AG04449 (cell line): ENCODE data around the gene TLCD2.

ENCODE experiments used
- CTCF ChIA-PET: fragments of 350-600 bp; formaldehyde crosslinking; extraction: SDS; loops from one replicate; lab custom pipeline; 2021; ENCODE audit warnings: antibody characterized with exemption; lab: Yijun Ruan, JAX
- POLR2A ChIA-PET: fragments of 400-600, 350-600 bp; formaldehyde crosslinking; extraction: SDS; loops from one replicate; lab custom pipeline; 2020; ENCODE audit warnings: antibody characterized with exemption, inconsistent platforms; lab: Yijun Ruan, JAX
- DNase-seq: peaks from one replicate; pipeline ENCODE4 v3.0.0-alpha.2; 2010; ENCODE audit warnings: low read depth, low spot score
- H3K4me3 ChIP-seq: 2 replicates; pipeline ENCODE4 v1.5.1; 2011; ENCODE audit warnings: low read depth, mild to moderate bottlenecking, control low read depth, low read length
- TF ChIP-seq, protein P1 (sequence below): IDR thresholded peaks from one replicate; pipeline ENCODE4 v1.5.1; 2011; ENCODE audit warnings: mild to moderate bottlenecking, moderate library complexity, low read length, control low read depth, inconsistent platforms; ENCODE audit not compliant: insufficient read depth; ENCODE audit errors: missing control alignments

TLCD2 gene

DNA sequence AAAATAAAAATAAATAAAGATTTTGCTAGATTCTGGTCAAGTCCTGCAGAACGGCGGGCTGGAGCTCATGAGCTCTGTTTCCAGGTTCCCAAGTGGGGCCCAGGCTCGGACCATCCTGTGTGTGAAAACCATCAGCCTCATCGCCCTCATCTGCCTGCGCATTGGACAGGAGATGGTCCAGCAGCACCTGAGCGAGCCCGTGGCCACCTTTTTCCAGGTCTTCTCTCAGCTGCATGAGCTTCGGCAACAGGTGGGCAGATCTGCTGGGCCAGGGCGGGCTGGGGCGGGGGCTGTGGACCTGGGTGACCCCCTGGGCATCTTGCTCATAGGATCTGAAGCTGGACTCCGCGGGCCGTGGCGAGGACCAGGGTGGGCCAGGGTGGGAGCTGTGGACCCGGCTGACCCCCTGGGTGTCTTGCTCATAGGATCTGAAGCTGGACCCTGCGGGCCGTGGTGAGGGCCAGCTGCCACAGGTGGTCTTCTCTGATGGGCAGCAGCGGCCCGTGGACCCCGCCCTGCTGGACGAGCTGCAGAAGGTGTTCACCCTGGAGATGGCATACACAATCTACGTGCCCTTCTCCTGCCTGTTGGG, 22.2 kb upstream of the TLCD2 start:
- no peak overlapping the region for H3K4me3 ChIP-seq
- POLR2A ChIA-PET: interaction anchor here (1.6 kb wide), 1 partner anchor 16 kb away, joined by 9 read pairs; no protein-coding TSS in a partner anchor
- CTCF ChIA-PET: interaction anchor here (0.6 to 3.1 kb wide), 4 partner anchors 10 to 83 kb away, joined by 3 to 9 read pairs (median 4); no protein-coding TSS in a partner anchor
- DNase-seq: no peak
- TF ChIP-seq, protein P1, sequence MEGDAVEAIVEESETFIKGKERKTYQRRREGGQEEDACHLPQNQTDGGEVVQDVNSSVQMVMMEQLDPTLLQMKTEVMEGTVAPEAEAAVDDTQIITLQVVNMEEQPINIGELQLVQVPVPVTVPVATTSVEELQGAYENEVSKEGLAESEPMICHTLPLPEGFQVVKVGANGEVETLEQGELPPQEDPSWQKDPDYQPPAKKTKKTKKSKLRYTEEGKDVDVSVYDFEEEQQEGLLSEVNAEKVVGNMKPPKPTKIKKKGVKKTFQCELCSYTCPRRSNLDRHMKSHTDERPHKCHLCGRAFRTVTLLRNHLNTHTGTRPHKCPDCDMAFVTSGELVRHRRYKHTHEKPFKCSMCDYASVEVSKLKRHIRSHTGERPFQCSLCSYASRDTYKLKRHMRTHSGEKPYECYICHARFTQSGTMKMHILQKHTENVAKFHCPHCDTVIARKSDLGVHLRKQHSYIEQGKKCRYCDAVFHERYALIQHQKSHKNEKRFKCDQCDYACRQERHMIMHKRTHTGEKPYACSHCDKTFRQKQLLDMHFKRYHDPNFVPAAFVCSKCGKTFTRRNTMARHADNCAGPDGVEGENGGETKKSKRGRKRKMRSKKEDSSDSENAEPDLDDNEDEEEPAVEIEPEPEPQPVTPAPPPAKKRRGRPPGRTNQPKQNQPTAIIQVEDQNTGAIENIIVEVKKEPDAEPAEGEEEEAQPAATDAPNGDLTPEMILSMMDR: no peak

DNA sequence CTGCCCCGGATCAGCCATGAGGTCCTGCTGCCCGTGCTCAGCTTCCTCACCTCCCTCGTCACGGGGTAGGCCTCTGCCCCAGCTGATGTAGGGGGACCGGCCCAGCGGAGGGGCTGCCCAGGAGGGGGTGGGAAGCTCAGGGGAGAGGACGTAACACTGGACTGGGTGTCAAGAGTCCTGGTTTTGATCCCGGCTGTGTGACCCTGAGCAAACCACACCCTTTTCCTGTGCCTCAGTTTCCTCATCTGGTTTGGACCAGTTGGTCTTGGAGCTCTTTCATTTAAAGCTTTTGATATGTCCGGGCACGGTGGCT, 21.0 kb upstream of the TLCD2 start:
- ChIA-PET CTCF (interaction anchor here (1.0 to 3.1 kb wide), 3 partner anchors 10 to 84 kb away, joined by 3 to 14 read pairs (median 9); no protein-coding TSS in a partner anchor), POLR2A (interaction anchor here (0.6 to 1.6 kb wide), 2 partner anchors 14 to 19 kb away, joined by 3 to 9 read pairs; no protein-coding TSS in a partner anchor)
- H3K4me3 ChIP-seq: no peak overlapping the region
- TF ChIP-seq, protein P1: no peak
- DNase-seq: no peak

DNA sequence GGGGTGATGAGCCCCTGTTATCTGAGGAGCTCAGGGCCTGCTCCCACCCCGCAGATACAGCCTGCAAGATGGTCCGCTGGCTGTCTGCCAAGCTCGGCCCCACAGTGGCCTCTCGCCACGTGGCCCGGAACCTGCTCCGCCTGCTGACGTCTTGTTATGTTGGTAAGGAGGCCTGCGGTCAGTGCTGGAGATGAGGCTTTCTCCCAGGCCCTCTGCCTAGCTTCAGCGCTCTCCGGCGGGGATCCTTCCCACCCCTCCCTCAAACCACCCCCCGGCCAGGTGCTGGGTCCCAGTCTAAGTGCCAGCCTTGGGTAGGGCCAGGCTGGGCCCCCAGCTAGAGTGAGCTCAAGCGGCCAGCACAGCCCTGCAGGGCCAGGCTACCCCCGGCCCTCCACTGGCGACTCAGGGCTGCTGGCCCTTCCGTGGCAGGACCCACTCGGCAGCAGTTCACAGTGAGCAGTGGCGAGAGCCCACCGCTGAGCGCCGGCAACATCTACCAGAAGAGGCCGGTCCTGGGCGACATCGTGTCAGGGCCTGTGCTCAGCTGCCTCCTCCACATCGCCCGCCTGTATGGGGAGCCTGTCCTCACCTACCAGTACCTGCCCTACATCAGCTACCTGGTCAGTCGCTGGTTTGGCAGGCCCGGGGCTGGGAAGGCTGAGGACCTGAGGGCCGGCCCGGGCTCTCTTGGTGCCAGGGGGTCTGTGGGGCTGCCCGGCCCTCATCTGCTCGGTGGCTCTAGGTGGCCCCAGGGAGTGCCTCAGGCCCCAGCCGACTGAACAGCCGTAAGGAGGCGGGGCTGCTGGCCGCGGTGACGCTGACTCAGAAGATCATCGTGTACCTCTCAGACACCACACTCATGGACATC, 20.4 kb upstream of the TLCD2 start:
- TF ChIP-seq, protein P1: no peak
- CTCF ChIA-PET: interaction anchor here (1.4 to 3.1 kb wide), 3 partner anchors 9 to 53 kb away, joined by 5 to 14 read pairs (median 9); no protein-coding TSS in a partner anchor
- DNase-seq: no peak
- no peak overlapping the region for H3K4me3 ChIP-seq
- POLR2A ChIA-PET: no interaction called here

DNA sequence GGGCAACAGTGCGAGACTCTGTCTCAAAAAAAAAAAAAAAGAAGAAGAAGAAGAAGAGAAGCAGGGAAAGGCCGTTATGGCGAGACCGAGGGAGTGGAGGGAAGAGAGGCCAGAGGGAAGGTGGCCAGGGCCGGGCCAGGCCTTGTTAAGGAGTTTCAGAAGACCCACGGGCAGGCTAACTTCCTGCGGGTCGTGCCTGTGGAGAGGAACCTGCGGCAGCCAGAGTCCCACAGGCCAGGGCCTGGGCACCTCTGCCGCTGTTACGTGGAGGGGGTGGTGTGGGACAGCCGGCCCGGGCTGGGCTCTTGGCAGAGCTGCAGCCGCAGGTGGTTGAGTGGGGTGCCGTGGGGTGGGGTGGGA, 19.8 kb upstream of the TLCD2 start:
- no peak for DNase-seq
- no peak overlapping the region for H3K4me3 ChIP-seq
- ChIA-PET CTCF (interaction anchor here (0.6 to 1.9 kb wide), 3 partner anchors 9 to 552 kb away, joined by 4 to 14 read pairs (median 5); no protein-coding TSS in a partner anchor), POLR2A (no interaction called here)
- TF ChIP-seq, protein P1: no peak

DNA sequence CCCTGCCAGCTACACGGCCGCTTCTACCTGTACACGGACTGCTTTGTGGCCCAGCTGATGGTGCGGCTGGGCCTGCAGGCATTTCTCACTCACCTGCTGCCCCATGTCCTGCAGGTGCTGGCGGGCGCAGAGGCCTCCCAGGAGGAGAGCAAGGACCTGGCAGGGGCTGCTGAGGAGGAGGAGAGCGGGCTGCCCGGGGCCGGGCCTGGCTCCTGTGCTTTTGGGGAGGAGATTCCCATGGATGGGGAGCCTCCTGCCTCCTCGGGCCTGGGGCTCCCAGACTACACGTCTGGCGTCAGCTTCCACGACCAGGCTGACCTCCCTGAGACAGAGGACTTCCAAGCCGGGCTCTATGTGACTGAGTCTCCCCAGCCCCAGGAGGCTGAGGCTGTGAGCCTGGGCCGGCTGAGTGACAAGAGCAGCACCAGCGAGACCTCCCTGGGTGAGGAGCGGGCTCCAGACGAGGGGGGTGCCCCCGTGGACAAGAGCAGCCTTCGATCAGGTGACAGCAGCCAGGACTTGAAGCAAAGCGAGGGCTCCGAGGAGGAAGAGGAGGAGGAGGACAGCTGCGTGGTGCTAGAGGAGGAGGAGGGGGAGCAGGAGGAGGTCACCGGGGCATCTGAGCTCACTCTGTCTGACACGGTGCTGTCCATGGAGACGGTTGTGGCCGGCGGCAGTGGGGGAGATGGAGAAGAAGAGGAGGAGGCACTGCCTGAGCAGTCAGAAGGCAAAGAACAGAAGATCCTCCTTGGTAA, 17.9 kb upstream of the TLCD2 start:
- H3K4me3 ChIP-seq: no peak overlapping the region
- TF ChIP-seq, protein P1: no peak
- POLR2A ChIA-PET: no interaction called here
- DNase-seq: no peak
- CTCF ChIA-PET: interaction anchor here (1.1 to 1.4 kb wide), 2 partner anchors 8 to 56 kb away, joined by 4 to 5 read pairs; no protein-coding TSS in a partner anchor
